OCI-LY1 (cell line): Measurements from ENCODE around the gene TPST2.

Experiments used
- H2AFZ ChIP-seq: fragments of 200-600 bp; sonication (generic), shearing (Covaris generic); 2 replicates; pipeline ENCODE4 v1.6.0; 2014; ENCODE audit warnings: antibody characterized with exemption, mild to moderate bottlenecking, low read length
- H3F3A ChIP-seq: fragments of 200-600 bp; sonication (generic), shearing (Covaris generic); 2 replicates; pipeline ENCODE4 v1.6.0; 2014; ENCODE audit warnings: mild to moderate bottlenecking, antibody characterized with exemption, low read length, moderate library complexity; ENCODE audit not compliant: insufficient read depth
- H3K27ac ChIP-seq: fragments of 200-600 bp; sonication (generic); 2 replicates; pipeline ENCODE4 v1.5.1; 2014; ENCODE audit warnings: low read length, mixed run types, mild to moderate bottlenecking, low read depth; ENCODE audit not compliant: poor library complexity, severe bottlenecking
- H3K27me3 ChIP-seq: fragments of 200-600 bp; sonication (generic); 2 replicates; pipeline ENCODE4 v1.6.0; 2014; ENCODE audit warnings: antibody characterized with exemption, mild to moderate bottlenecking, low read length, moderate library complexity; ENCODE audit not compliant: insufficient read depth
- H3K36me3 ChIP-seq: fragments of 200-600 bp; sonication (generic); 2 replicates; pipeline ENCODE4 v1.6.1; 2014; ENCODE audit warnings: mild to moderate bottlenecking, antibody characterized with exemption, low read length, moderate library complexity, mixed read lengths; ENCODE audit not compliant: insufficient read depth
- H3K4me1 ChIP-seq: fragments of 200-600 bp; sonication (generic); 2 replicates; pipeline ENCODE4 v1.5.1; 2014; ENCODE audit warnings: mild to moderate bottlenecking, low read length, moderate library complexity; ENCODE audit not compliant: insufficient read depth, severe bottlenecking
- H3K4me2 ChIP-seq: fragments of 200-600 bp; sonication (generic), shearing (Covaris generic); 2 replicates; pipeline ENCODE4 v1.6.1; 2014; ENCODE audit warnings: low read length
- H3K4me3 ChIP-seq: fragments of 200-600 bp; sonication (generic); 2 replicates; pipeline ENCODE4 v1.5.1; 2014; ENCODE audit warnings: low read length, low read depth, mild to moderate bottlenecking, mixed read lengths; ENCODE audit not compliant: poor library complexity, severe bottlenecking
- H3K79me2 ChIP-seq: fragments of 200-600 bp; shearing (Covaris generic); 2 replicates; pipeline ENCODE4 v1.6.1; 2016; ENCODE audit warnings: mixed run types, low read length, mixed read lengths; ENCODE audit not compliant: insufficient read depth
- H3K9ac ChIP-seq: fragments of 200-600 bp; sonication (generic), shearing (Covaris generic); 2 replicates; pipeline ENCODE4 v1.6.1; 2014; ENCODE audit warnings: mild to moderate bottlenecking, low read length, mixed read lengths
- H3K9me2 ChIP-seq: fragments of 200-600 bp; sonication (generic), shearing (Covaris generic); 2 replicates; pipeline ENCODE4 v1.6.1; 2014; ENCODE audit warnings: low read depth, mild to moderate bottlenecking, low read length, mixed read lengths
- H3K9me3 ChIP-seq: fragments of 200-600 bp; shearing (Covaris generic); 2 replicates; pipeline ENCODE4 v1.6.1; 2014; ENCODE audit warnings: low read length, mixed read lengths
- H4K20me1 ChIP-seq: fragments of 200-600 bp; sonication (generic), shearing (Covaris generic); 2 replicates; pipeline ENCODE4 v1.6.0; 2016; ENCODE audit warnings: mild to moderate bottlenecking, low read length; ENCODE audit not compliant: insufficient read depth
- EZH2 ChIP-seq: fragments of 200-600 bp; sonication (generic), shearing (Covaris generic); IDR thresholded peaks from 2 replicates; pipeline ENCODE4 v1.8.0; 2017; ENCODE audit warnings: borderline replicate concordance, mixed run types, mild to moderate bottlenecking, antibody characterized with exemption, low read length, moderate library complexity, mixed read lengths
- TF ChIP-seq, protein P1 (sequence below): fragments of 200-600 bp; sonication (generic), shearing (Covaris generic); IDR thresholded peaks from 2 replicates; pipeline ENCODE4 v1.5.1; 2017; ENCODE audit warnings: mild to moderate bottlenecking, antibody characterized with exemption, low read length, moderate library complexity, mixed read lengths

Gene TPST2

DNA sequence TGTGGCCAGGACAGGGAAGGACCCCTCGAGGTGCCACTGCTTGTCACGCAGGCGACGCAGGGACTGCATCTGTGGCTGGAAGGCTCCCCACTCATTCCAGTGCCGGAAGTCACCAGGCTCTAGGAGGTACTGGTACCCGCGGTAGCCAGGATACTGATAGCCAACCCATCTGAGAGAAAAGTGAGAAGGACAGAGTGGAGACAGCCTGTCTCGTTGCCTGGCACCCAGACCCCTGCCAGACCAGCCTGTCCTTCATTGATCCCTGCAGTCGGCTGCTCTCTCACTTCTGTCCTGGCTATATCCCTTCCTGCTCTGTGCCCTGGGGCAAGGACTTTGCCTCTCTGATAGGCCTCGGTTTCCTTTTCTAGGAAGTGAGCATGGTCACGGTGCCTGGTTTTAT is 9.6 kb upstream of the TPST2 start:
- Histone ChIP-seq H3K27me3 (no peaks in the 10 kb centered on the region), H4K20me1 (no peaks in the 10 kb centered on the region), H3K79me2 (no peaks in the 10 kb centered on the region), H2AFZ (no peak overlapping the region), H3K27ac (no peak overlapping the region), H3K4me3 (no peak overlapping the region), H3K36me3 (no peaks in the 10 kb centered on the region), H3K9me3 (no peaks in the 10 kb centered on the region), H3K4me1 (no peaks in the 10 kb centered on the region), H3K9me2 (no peaks in the 10 kb centered on the region), H3K9ac (no peak overlapping the region), H3K4me2 (no peak overlapping the region), H3F3A (no peaks in the 10 kb centered on the region)
- TF ChIP-seq, protein P1, sequence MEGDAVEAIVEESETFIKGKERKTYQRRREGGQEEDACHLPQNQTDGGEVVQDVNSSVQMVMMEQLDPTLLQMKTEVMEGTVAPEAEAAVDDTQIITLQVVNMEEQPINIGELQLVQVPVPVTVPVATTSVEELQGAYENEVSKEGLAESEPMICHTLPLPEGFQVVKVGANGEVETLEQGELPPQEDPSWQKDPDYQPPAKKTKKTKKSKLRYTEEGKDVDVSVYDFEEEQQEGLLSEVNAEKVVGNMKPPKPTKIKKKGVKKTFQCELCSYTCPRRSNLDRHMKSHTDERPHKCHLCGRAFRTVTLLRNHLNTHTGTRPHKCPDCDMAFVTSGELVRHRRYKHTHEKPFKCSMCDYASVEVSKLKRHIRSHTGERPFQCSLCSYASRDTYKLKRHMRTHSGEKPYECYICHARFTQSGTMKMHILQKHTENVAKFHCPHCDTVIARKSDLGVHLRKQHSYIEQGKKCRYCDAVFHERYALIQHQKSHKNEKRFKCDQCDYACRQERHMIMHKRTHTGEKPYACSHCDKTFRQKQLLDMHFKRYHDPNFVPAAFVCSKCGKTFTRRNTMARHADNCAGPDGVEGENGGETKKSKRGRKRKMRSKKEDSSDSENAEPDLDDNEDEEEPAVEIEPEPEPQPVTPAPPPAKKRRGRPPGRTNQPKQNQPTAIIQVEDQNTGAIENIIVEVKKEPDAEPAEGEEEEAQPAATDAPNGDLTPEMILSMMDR, result no peak
- TF ChIP-seq EZH2, result no peak

GRCh38 chr22:26597480-26597879 is 7.5 kb upstream of the TPST2 start:
- Histone ChIP-seq H3K36me3 (no peaks in the 10 kb centered on the region), H3K4me1 (peaks cover 2% of the 10 kb centered on the region), H3K27me3 (no peaks in the 10 kb centered on the region), H3K9me2 (no peaks in the 10 kb centered on the region), H4K20me1 (no peaks in the 10 kb centered on the region), H3K4me3 (no peak overlapping the region), H3K27ac (no peak overlapping the region), H2AFZ (no peak overlapping the region), H3K9ac (no peak overlapping the region), H3K4me2 (no peak overlapping the region), H3K9me3 (no peaks in the 10 kb centered on the region), H3F3A (no peaks in the 10 kb centered on the region), H3K79me2 (no peaks in the 10 kb centered on the region)
- TF ChIP-seq EZH2, result no peak
- TF ChIP-seq, protein P1, result no peak

GRCh38 chr22:26597026-26597425 is 7.1 kb upstream of the TPST2 start:
- H4K20me1 ChIP-seq, result no peaks in the 10 kb centered on the region
- H3K9ac ChIP-seq, result no peak overlapping the region
- H3K4me2 ChIP-seq, result no peak overlapping the region
- H2AFZ ChIP-seq, result no peak overlapping the region
- H3K9me2 ChIP-seq, result no peaks in the 10 kb centered on the region
- H3K27me3 ChIP-seq, result no peaks in the 10 kb centered on the region
- H3K4me1 ChIP-seq, result peaks cover 5% of the 10 kb centered on the region
- H3K36me3 ChIP-seq, result no peaks in the 10 kb centered on the region
- H3K9me3 ChIP-seq, result no peaks in the 10 kb centered on the region
- no peak overlapping the region for H3K4me3 ChIP-seq
- H3K79me2 ChIP-seq, result no peaks in the 10 kb centered on the region
- no peak overlapping the region for H3K27ac ChIP-seq
- no peaks in the 10 kb centered on the region for H3F3A ChIP-seq
- TF ChIP-seq EZH2, result no peak
- TF ChIP-seq, protein P1, result no peak
